Upper lobe of left lung (tissue), 6 donors: ENCODE data around the gene TNNC1. TPM values are rescaled to one million over a fixed set of nuclear protein-coding genes. Genes with fewer than 3 reads are reported as not detected.

Source experiments
- ATAC-seq, 2 donors: fragments of 200-7000 bp; cut with Tn5 transposase; one replicate each; pipeline ENCODE4 v1.9.1; 2022; ENCODE audit warnings: mild to moderate bottlenecking in 2 of 2, moderate library complexity in 2 of 2; ENCODE audit not compliant: low FRiP score in 2 of 2
- DNase-seq, 2 donors: peaks; one replicate each; pipeline ENCODE4 v3.0.0-alpha.2; 2019 to 2020
- H3K27ac ChIP-seq, 4 donors: fragments of 200-600 bp; sonication (generic); one replicate each; pipeline ENCODE4 v1.5.1; 2016 to 2019
- H3K27me3 ChIP-seq, 4 donors: fragments of 200-600 bp; sonication (generic); one replicate each; pipeline ENCODE4 v1.5.1; 2017 to 2019
- H3K36me3 ChIP-seq, 4 donors: fragments of 200-600 bp; sonication (generic); one replicate each; pipeline ENCODE4 v1.5.1; 2016 to 2019
- H3K4me1 ChIP-seq, 4 donors: fragments of 200-600 bp; sonication (generic); one replicate each; pipeline ENCODE4 v1.5.1; 2018 to 2019
- H3K4me3 ChIP-seq, 4 donors: fragments of 200-600 bp; sonication (generic); one replicate each; pipeline ENCODE4 v1.5.1; 2017 to 2019; ENCODE audit warnings: mild to moderate bottlenecking in 2 of 4, moderate library complexity in 1 of 4
- H3K9me3 ChIP-seq, 4 donors: fragments of 200-600 bp; sonication (generic); one replicate each; pipeline ENCODE4 v1.5.1; 2018 to 2019
- EP300 ChIP-seq, 4 donors: sonication (generic); formaldehyde crosslinking; IDR thresholded peaks; one replicate each; pipeline ENCODE4 v1.5.1; 2017; ENCODE audit warnings: antibody characterized with exemption in 4 of 4, control low read depth in 2 of 4
- POLR2A ChIP-seq, 4 donors: fragments of 450-650 bp; IDR thresholded peaks; one replicate each; pipeline ENCODE4 v1.5.1; 2016 to 2017; ENCODE audit warnings: antibody characterized with exemption in 4 of 4, mild to moderate bottlenecking in 2 of 4
- POLR2AphosphoS5 ChIP-seq, 2 donors: sonication (generic); formaldehyde crosslinking; IDR thresholded peaks; one replicate each; pipeline ENCODE4 v1.5.1; 2017; ENCODE audit warnings: antibody characterized with exemption in 2 of 2
- WGBS, 2 donors: methylation state at CpG; one replicate each; pipeline ENCODE4 v1.1.5; 2017 to 2018; 5-methylcytosine and 5-hydroxymethylcytosine counted together
- total RNA-seq, 6 donors: library from RNA; depleted of rRNA in 4 of 6; stranded (reverse); fragments of >200 nt in 4 of 6; gene quantifications; one replicate each; pipeline versions ENCODE4 v1.1.0 to v1.2.1, GENCODE V29; 2016 to 2021
- TF ChIP-seq, protein P1 (sequence below), 6 experiments: fragments of 450-650 bp in 4 of 6; fragments of 200-600 bp in 2 of 6; sonication (generic) in 2 of 6; IDR thresholded peaks; one replicate each; pipeline ENCODE4 v1.5.1; 2016 to 2019; ENCODE audit warnings: antibody characterized with exemption in 6 of 6
- donor health status: DM: no; HTN: no; CAD: no; lungs with moderate emphysema.
- donor health status: DM: no; HTN: yes; CAD: no; lungs with severe emphysema.

TNNC1 gene
- total RNA-seq, 6 donors from 2014 or later = 28.3 to 196 (median 122) TPM

DNA sequence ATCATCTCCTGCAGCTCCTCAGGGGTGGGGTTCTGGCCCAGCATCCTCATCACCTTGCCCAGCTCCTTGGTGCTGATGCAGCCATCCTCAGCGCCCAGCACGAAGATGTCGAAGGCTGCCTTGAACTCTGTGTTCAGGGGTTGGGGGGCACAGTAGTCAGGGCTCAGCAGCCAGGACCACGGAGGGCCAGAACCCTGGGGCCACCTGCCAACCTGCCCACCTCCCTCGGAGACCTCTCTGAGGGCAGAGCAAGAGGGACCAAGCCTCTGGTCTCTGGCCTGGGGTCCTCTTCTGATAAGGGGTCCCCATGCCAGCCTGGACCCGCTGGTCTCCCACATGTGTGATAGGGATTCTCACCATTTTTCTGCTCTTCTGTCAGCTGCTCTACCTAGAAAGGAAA, 1.7 kb downstream of the TNNC1 start:
- H3K27ac ChIP-seq = no peak overlapping the region
- H3K27me3 ChIP-seq = no peaks in the 10 kb centered on the region
- peaks cover 23 to 38% (median 29%) of the 10 kb centered on the region in 4 donors for H3K4me1 ChIP-seq
- no peaks in the 10 kb centered on the region for H3K36me3 ChIP-seq
- no peaks in the 10 kb centered on the region for H3K9me3 ChIP-seq
- no peak for ATAC-seq
- 75 to 100% methylated on average over 1 of the region's 6 CpGs for WGBS, 2 donors
- no peak overlapping the region for H3K4me3 ChIP-seq
- no peak for TF ChIP-seq POLR2A (IDR thresholded peaks at IDR 0.05)
- DNase-seq = no peak

DNA sequence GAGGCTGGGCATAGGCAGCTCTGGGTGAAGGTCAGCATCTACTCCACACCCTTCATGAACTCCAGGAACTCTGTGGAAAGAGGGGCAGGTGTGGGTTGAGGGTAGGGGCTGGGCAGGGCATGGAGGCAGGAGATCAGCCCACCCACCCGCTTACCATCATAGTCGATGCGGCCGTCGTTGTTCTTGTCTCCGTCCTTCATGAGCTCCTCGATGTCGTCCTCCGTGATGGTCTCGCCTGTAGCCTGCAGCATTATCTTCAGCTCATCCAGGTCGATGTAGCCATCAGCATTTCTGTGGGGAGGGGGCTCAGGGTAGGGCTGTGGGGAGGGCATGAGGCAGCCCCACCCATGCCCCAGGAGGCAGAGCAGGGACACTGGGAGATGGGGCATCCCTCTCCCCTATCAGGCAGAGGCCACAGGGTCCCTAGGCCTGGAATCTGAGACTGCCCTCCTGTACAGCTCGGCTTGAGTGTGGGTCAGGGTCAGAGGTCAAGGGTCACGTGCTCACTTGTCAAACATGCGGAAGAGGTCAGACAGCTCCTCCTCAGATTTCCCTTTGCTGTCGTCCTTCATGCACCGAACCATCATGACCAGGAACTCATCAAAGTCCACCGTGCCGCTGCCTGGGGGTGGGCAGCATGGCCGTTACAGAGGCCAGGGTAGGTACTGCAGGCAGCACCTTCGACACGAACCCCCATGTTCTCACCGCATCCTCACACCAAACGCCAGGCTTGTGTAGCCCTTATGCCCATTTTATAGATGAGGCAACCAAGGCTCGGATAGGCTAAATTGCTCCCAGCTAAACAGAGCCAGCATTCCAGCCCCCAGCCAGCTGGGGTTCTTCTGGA, 2.4 kb downstream of the TNNC1 start:
- 88% methylated on average over 24 of the region's 24 CpGs for WGBS, 2 donors

DNA sequence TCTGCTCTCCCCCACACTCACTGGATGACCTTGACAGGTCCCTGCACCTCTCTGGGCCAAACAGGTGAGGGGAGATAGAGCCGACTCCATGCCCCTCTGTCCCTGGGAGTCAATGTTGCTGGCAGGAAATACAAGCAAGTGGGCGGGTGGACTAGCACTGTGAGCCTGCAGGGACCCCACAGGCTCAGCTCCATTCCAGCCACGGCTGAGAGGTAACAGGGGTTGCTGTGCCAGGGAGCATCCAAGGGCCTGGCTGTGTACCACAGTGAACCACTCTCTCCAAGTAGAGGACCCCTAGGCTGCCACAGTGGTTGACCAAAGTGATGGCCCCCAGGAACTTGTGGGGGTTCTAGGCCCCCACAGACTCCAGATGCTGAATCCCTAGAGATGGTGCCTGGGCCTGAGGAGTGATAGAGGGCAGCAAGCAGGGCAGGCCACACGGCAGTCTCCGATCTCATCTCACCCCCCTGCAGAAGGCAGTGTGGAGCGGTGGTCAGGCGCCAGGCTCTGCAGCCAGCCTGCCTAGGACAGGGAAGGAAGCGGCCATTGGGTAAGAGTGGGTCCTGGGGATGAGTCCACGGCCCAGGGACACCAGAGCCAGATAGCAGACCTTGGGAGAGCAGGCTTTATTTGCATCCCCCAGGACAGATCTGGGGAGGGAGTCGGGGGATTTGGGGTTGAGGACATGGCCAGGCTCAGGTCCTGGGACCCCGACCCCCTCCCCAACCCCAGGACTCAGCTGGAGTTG, 3.2 kb downstream of the TNNC1 start:
- TF ChIP-seq, protein P1, sequence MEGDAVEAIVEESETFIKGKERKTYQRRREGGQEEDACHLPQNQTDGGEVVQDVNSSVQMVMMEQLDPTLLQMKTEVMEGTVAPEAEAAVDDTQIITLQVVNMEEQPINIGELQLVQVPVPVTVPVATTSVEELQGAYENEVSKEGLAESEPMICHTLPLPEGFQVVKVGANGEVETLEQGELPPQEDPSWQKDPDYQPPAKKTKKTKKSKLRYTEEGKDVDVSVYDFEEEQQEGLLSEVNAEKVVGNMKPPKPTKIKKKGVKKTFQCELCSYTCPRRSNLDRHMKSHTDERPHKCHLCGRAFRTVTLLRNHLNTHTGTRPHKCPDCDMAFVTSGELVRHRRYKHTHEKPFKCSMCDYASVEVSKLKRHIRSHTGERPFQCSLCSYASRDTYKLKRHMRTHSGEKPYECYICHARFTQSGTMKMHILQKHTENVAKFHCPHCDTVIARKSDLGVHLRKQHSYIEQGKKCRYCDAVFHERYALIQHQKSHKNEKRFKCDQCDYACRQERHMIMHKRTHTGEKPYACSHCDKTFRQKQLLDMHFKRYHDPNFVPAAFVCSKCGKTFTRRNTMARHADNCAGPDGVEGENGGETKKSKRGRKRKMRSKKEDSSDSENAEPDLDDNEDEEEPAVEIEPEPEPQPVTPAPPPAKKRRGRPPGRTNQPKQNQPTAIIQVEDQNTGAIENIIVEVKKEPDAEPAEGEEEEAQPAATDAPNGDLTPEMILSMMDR (IDR thresholded peaks at IDR 0.05) = no peak
- ATAC-seq = no peak
- WGBS, 2 donors = 83 to 86% methylated on average over 1 to 11 of the region's 11 CpGs

More for the DNA sequence above, 2.4 kb downstream of the TNNC1 start:
- H3K4me3 ChIP-seq = no peak overlapping the region
- H3K9me3 ChIP-seq = no peaks in the 10 kb centered on the region
- TF ChIP-seq, protein P1 (IDR thresholded peaks at IDR 0.05) = peak in 1 of 6 experiments; percentile 14
- no peak for TF ChIP-seq EP300 (IDR thresholded peaks at IDR 0.05)
- DNase-seq = no peak
- no peak overlapping the region for H3K27ac ChIP-seq
- peaks cover 23 to 34% (median 29%) of the 10 kb centered on the region in 4 donors for H3K4me1 ChIP-seq
- no peaks in the 10 kb centered on the region for H3K27me3 ChIP-seq
- no peaks in the 10 kb centered on the region for H3K36me3 ChIP-seq
- no peak for ATAC-seq

DNA sequence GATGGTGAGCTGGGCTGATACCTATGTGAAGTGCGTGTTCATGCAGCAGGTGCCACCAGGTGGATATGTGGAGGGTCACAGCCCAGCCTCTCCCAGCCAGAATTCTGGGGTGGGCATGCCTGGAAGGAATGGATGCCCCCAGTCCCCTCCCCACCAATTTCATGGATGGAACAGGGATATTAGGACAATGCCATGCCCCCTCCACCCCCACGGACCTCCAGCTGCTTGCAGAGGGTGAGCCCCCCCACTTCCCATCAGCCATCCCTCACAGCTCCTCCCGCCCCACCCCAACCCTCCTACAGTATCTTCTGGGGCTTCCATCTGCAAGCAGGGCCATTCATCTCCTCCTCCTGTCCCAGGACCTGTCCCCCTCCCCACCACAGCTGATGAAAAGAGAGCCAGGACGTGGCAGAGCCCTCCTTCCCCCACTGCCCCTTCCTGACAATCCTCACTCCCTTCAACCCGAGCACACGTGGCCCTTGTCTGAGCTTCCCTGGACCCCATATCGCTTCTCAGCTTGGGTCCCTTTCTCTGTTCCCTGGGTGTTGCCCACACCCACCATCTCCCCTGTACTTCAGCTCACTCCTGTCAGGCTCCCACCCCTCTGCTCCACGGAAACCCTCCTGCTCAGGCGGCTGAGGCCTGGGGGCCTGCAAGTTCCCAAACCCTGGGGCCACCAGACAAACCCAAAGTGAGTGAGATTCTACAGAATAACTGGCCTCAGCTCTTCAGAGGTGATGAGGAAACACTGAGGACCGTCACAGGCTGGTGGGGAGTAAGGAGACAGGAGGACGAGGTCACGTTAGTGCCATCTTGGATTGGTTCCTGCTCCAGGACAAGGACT, 6.1 kb downstream of the TNNC1 start:
- H3K36me3 ChIP-seq = no peaks in the 10 kb centered on the region
- ATAC-seq = no peak
- H3K27me3 ChIP-seq = no peaks in the 10 kb centered on the region
- TF ChIP-seq POLR2AphosphoS5 (IDR thresholded peaks at IDR 0.05) (no peak), POLR2A (IDR thresholded peaks at IDR 0.05) (no peak), EP300 (IDR thresholded peaks at IDR 0.05) (no peak)
- TF ChIP-seq, protein P1 (IDR thresholded peaks at IDR 0.05) = no peak
- no peak overlapping the region for H3K27ac ChIP-seq
- H3K4me1 ChIP-seq = peaks cover 15 to 21% (median 17%) of the 10 kb centered on the region in 4 donors
- DNase-seq = no peak
- 72 to 74% methylated on average over 11 to 12 of the region's 12 CpGs for WGBS, 2 donors
- no peak overlapping the region for H3K4me3 ChIP-seq
- H3K9me3 ChIP-seq = no peaks in the 10 kb centered on the region

More for the DNA sequence above, 3.2 kb downstream of the TNNC1 start:
- peak overlapping the region in 1 of 4 donors; percentile 60 for H3K27ac ChIP-seq
- H3K4me3 ChIP-seq = no peak overlapping the region
- H3K36me3 ChIP-seq = no peaks in the 10 kb centered on the region
- no peaks in the 10 kb centered on the region for H3K9me3 ChIP-seq
- peaks cover 22 to 30% (median 27%) of the 10 kb centered on the region in 4 donors for H3K4me1 ChIP-seq
- DNase-seq = no peak
- H3K27me3 ChIP-seq = no peaks in the 10 kb centered on the region
